ENCODE measurements around the gene NDUFS7. TPM values are rescaled to one million over a fixed set of nuclear protein-coding genes. Genes with fewer than 3 reads are reported as not detected.
"Not testable (repeated sequence)": the region's sequence is repeated elsewhere in the genome, so short reads cannot be mapped to it uniquely, and the experiment has no call there.

The NDUFS7 gene
- total and polyA plus RNA-seq, 4 experiments from 2014 or later, result 68.6 to 193 (median 127) TPM

DNA sequence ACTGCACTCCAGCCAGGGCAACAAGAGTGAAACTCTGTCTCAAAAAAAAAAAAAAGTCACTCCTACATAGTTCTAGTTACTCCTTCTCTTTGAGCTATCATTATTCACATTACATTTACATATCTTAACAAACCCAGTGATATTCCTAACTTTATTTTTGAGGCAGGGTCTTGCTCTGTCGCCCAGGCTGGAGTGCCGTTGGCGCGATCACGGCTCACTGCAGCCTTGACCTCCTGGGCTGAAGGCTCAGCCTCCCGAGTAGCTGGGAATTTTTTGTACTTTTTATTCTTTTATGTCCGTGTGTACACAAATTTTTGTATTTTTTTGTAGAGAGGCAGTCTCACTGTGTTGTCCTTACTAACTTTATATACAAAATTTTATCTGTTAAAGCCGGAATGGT is 53.9 kb downstream of the NDUFS7 start:
- peaks cover 28 to 48% of the 10 kb centered on the region in 2 donors for H3K36me3 Mint-ChIP-seq
- intact Hi-C loops (cut with micrococcal nuclease), result loop anchor here (1.0 kb wide), 3 partner anchors 30 to 162 kb away; partner anchors contain the start of genes DAZAP1, FAM174C and NDUFS7

DNA sequence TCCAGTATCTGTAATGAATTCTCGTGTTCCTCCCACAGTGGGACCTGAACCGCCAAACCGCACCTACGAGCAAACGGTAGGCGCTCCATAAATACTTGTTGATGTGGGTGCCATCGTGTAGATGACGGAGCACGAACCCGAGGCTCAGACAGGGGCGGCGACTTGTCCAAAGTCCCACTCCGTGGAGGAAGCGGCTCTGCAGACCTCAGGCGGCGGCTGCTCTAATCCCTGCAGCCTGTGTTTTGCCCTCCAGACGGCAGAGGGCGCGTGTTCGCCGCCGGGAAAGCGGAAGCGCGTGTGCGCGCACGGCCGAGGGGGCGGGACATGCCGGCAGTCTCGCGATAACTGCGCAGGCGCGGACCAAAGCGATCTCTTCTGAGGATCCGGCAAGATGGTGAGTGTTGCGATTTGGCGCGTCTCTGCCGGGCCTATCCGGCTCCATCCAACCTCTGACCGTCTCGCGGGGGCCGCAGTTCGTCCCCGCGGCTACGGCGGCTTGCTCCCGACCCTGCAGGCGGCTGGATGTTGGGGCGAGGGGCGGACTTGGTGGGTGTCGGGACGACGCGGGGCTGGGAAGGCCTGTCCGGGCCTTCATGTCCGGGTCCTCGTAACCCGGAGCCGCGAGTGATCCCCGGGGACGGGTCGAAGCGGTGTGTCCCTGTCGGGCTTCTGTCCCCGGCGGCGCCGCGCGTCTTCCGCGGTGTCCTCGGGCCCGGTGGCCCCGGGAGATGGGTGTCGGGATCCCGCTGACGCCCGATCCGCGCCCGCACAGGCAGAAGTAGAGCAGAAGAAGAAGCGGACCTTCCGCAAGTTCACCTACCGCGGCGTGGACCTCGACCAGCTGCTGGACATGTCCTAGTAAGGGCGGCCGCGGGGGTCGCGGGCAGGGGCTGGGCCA is 54.6 kb downstream of the NDUFS7 start, which contains the start of gene RPS15:
RPS15 (plus strand) TSS at position 362 of the 898 bp plus-strand sequence; CDS start at position 392, 30 bp downstream.
- Mint-ChIP-seq H3K4me1 (peaks cover 1 to 38% (median 19%) of the 10 kb centered on the region in 4 donors), H3K36me3 (peaks cover 28 to 49% of the 10 kb centered on the region in 2 donors), H3K4me3 (peak within 1 kb of the TSS; percentile 97 to 99 (median 98)), H3K27ac (peak within 1 kb of the TSS; percentile 98 to 99 (median 99)), H3K9me3 (peaks cover 0 to 5% (median 0%) of the 10 kb centered on the region in 8 donors), H3K27me3 (no peaks in the 10 kb centered on the region)
- Histone ChIP-seq H3K27me3 (ENCODE audit: insufficient read depth, low read length) (no peaks in the 10 kb centered on the region), H3K4me1 (ENCODE audit: insufficient read depth, low read length) (peaks cover 29% of the 10 kb centered on the region), H3K27ac (ENCODE audit: low read depth, low read length) (peak within 1 kb of the TSS; percentile 93), H3K4me3 (ENCODE audit: low read length in 2 of 2) (peak within 1 kb of the TSS; percentile 47 to 79), H3K9me3 (ENCODE audit: control insufficient read depth in 1 of 2, low read length in 2 of 2) (no peaks in the 10 kb centered on the region), H3K36me3 (ENCODE audit: insufficient read depth, low read length) (peaks cover 43% of the 10 kb centered on the region)
- peak; percentile 93 to 97 (median 96) for DNase-seq
- ChIA-PET CTCF (ENCODE audit: partially characterized antibody) (interaction anchor here (0.7 to 1.8 kb wide), 4 partner anchors 11 to 71 kb away, joined by 3 to 9 read pairs (median 4); no protein-coding TSS in a partner anchor), POLR2A (ENCODE audit: partially characterized antibody) (interaction anchor here (0.8 to 2.1 kb wide), 7 partner anchors 29 to 169 kb away, joined by 3 to 12 read pairs (median 3); partner anchors contain the start of genes CIRBP and PCSK4)
- intact Hi-C loops (cut with micrococcal nuclease), result loop anchor here (1.0 kb wide), 3 partner anchors 31 to 163 kb away; partner anchors contain the start of genes DAZAP1, FAM174C and NDUFS7

More for the DNA sequence above, 53.9 kb downstream of the NDUFS7 start:
- Histone ChIP-seq H3K27me3 (ENCODE audit: insufficient read depth, low read length) (no peaks in the 10 kb centered on the region), H3K9me3 (ENCODE audit: control insufficient read depth in 1 of 2, low read length in 2 of 2) (no peaks in the 10 kb centered on the region), H3K4me1 (ENCODE audit: insufficient read depth, low read length) (peaks cover 29% of the 10 kb centered on the region), H3K4me3 (ENCODE audit: low read length in 2 of 2) (peak overlapping the region in 1 of 2 donors; percentile 79), H3K36me3 (ENCODE audit: insufficient read depth, low read length) (peaks cover 50% of the 10 kb centered on the region), H3K27ac (ENCODE audit: low read depth, low read length) (no peak overlapping the region)
- no peak for DNase-seq
- Mint-ChIP-seq H3K9me3 (peaks cover 0 to 5% (median 0%) of the 10 kb centered on the region in 8 donors), H3K4me1 (peaks cover 1 to 36% (median 19%) of the 10 kb centered on the region in 4 donors), H3K27me3 (no peaks in the 10 kb centered on the region), H3K27ac (peak overlapping the region in 4 of 7 donors; percentile 67 to 99 (median 98)), H3K4me3 (peak overlapping the region in 4 of 8 donors; percentile 17 to 99 (median 98))
- ChIA-PET CTCF (ENCODE audit: partially characterized antibody) (interaction anchor here (0.7 to 1.8 kb wide), 5 partner anchors 10 to 71 kb away, joined by 3 to 9 read pairs (median 3); no protein-coding TSS in a partner anchor), POLR2A (ENCODE audit: partially characterized antibody) (interaction anchor here (0.8 to 2.1 kb wide), 5 partner anchors 28 to 168 kb away, joined by 3 to 12 read pairs (median 3); partner anchors contain the start of genes CIRBP and PCSK4)

DNA sequence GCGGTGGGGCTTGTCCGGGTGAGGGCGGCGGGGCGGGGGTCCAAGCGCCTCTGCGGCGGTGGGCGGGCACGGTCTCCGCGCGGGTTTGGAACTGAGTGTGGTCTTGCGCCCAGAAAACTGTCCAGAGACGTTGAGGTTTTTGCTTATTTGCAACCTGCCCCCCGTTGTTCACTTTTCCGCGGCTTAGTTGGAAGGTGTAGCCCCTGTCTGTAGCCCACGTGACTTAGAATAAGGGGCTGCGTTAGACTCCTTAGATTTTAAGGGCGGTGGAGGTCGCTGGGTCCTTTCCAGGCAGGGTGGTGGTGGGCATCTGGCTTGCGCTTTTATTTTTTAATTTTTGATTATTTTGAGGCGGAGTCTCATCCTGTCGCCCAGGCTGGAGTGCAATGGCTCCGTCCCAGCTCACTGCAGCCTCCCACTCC is 55.2 kb downstream of the NDUFS7 start:
- CTCF ChIA-PET (ENCODE audit: partially characterized antibody), result no interaction called here
- Mint-ChIP-seq H3K27me3 (no peaks in the 10 kb centered on the region), H3K36me3 (peaks cover 28 to 49% of the 10 kb centered on the region in 2 donors), H3K9me3 (peaks cover 0 to 5% (median 0%) of the 10 kb centered on the region in 8 donors), H3K4me1 (peaks cover 1 to 40% (median 19%) of the 10 kb centered on the region in 4 donors), H3K4me3 (peak overlapping the region; percentile 88 to 99 (median 98)), H3K27ac (peak overlapping the region; percentile 84 to 99 (median 88))
- peaks cover 29% of the 10 kb centered on the region for H3K4me1 ChIP-seq (ENCODE audit: insufficient read depth, low read length)
- no peaks in the 10 kb centered on the region for H3K9me3 ChIP-seq (ENCODE audit: control insufficient read depth in 1 of 2, low read length in 2 of 2)
- peak overlapping the region; percentile 93 for H3K27ac ChIP-seq (ENCODE audit: low read depth, low read length)
- peaks cover 37% of the 10 kb centered on the region for H3K36me3 ChIP-seq (ENCODE audit: insufficient read depth, low read length)
- no peaks in the 10 kb centered on the region for H3K27me3 ChIP-seq (ENCODE audit: insufficient read depth, low read length)
- intact Hi-C loops (cut with micrococcal nuclease), result loop anchor here (1.0 kb wide), 3 partner anchors 32 to 164 kb away; partner anchors contain the start of genes DAZAP1, FAM174C and NDUFS7
- no peak for DNase-seq
- peak overlapping the region; percentile 36 to 79 for H3K4me3 ChIP-seq (ENCODE audit: low read length in 2 of 2)
- POLR2A ChIA-PET (ENCODE audit: partially characterized antibody), result interaction anchor here (1.2 kb wide), 2 partner anchors 30 to 160 kb away, joined by 3 read pairs; no protein-coding TSS in a partner anchor

DNA sequence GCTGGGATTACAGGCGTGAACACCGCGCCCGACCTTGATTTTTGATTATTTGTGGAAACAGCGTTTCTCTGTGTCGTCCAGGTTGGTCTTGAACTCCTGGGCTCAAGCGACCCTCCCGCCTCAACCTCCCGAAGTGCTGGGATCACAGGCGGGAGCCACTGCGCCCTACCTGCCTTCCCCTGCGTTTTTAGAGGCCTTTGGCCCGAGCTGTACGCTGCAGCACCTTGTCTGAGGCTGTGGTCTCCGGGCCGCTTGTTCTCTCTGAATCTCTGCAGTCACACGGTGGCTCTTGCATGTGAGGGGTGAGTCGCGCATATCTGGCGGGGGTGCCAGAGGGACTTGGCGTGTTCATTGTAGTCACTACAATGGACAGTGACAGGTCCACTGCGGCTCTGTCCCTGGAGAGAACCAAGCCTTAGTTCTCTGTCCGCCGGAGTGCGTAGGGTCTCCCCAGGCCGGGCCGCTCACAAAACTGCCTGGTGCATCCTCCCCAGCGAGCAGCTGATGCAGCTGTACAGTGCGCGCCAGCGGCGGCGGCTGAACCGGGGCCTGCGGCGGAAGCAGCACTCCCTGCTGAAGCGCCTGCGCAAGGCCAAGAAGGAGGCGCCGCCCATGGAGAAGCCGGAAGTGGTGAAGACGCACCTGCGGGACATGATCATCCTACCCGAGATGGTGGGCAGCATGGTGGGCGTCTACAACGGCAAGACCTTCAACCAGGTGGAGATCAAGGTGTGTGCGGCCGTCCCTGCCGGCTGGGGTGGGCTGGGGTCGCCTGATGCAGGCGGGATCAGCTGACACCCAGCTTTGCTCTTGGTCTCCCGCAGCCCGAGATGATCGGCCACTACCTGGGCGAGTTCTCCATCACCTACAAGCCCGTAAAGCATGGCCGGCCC is 56.1 kb downstream of the NDUFS7 start:
- H3K27me3 ChIP-seq (ENCODE audit: insufficient read depth, low read length); H3K9me3 Mint-ChIP-seq; H3K27me3 Mint-ChIP-seq; H3K9me3 ChIP-seq (ENCODE audit: control insufficient read depth in 1 of 2, low read length in 2 of 2); intact Hi-C loops (cut with micrococcal nuclease): not testable (repeated sequence)
- H3K36me3 ChIP-seq (ENCODE audit: insufficient read depth, low read length), result peaks cover 31% of the 10 kb centered on the region
- peak overlapping the region; percentile 93 for H3K27ac ChIP-seq (ENCODE audit: low read depth, low read length)
- H3K4me3 Mint-ChIP-seq, result peak overlapping the region; percentile 88 to 99 (median 98)
- H3K4me1 Mint-ChIP-seq, result peaks cover 1 to 45% (median 21%) of the 10 kb centered on the region in 4 donors
- POLR2A ChIA-PET (ENCODE audit: partially characterized antibody), result interaction anchor here (1.2 kb wide), 3 partner anchors 31 to 161 kb away, joined by 3 to 4 read pairs (median 3); no protein-coding TSS in a partner anchor
- CTCF ChIA-PET (ENCODE audit: partially characterized antibody), result interaction anchor here (0.8 kb wide), 1 partner anchor 32 kb away, joined by 3 read pairs; no protein-coding TSS in a partner anchor
- H3K4me3 ChIP-seq (ENCODE audit: low read length in 2 of 2), result peak overlapping the region; percentile 36 to 79
- H3K36me3 Mint-ChIP-seq, result peaks cover 28 to 49% of the 10 kb centered on the region in 2 donors
- H3K27ac Mint-ChIP-seq, result peak overlapping the region; percentile 73 to 99 (median 88)
- DNase-seq, result peak in 3 of 5 donors; percentile 32 to 38 (median 33)
- peaks cover 36% of the 10 kb centered on the region for H3K4me1 ChIP-seq (ENCODE audit: insufficient read depth, low read length)

DNA sequence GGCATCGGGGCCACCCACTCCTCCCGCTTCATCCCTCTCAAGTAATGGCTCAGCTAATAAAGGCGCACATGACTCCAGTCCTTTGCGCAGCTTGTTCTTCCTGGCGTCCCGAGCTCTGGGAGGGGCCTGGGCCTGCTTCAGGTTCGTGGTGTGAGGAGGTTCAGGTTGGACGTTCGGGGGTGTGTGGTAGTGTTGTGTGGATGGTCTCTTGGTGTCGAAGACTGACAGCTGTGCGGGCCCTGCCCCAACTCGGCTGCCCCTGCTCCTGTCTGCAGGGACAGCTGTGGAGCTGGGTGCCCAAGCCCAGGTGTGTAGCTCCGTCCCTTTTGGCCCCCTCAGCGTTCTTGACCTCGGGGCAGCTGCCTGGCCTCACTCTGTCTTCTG is 56.7 kb downstream of the NDUFS7 start:
- Histone ChIP-seq H3K4me1 (ENCODE audit: insufficient read depth, low read length) (peaks cover 41% of the 10 kb centered on the region), H3K27me3 (ENCODE audit: insufficient read depth, low read length) (no peaks in the 10 kb centered on the region), H3K9me3 (ENCODE audit: control insufficient read depth in 1 of 2, low read length in 2 of 2) (no peaks in the 10 kb centered on the region), H3K36me3 (ENCODE audit: insufficient read depth, low read length) (peaks cover 31% of the 10 kb centered on the region), H3K27ac (ENCODE audit: low read depth, low read length) (peak overlapping the region; percentile 2), H3K4me3 (ENCODE audit: low read length in 2 of 2) (no peak overlapping the region)
- DNase-seq, result no peak
- ChIA-PET POLR2A (ENCODE audit: partially characterized antibody) (interaction anchor here (1.2 kb wide), 1 partner anchor 31 kb away, joined by 4 read pairs; no protein-coding TSS in a partner anchor), CTCF (ENCODE audit: partially characterized antibody) (interaction anchor here (0.8 kb wide), 1 partner anchor 31 kb away, joined by 3 read pairs; no protein-coding TSS in a partner anchor)
- peaks cover 1 to 51% (median 22%) of the 10 kb centered on the region in 4 donors for H3K4me1 Mint-ChIP-seq
- peak overlapping the region in 4 of 7 donors; percentile 70 to 99 (median 76) for H3K27ac Mint-ChIP-seq
- peaks cover 0 to 5% (median 0%) of the 10 kb centered on the region in 8 donors for H3K9me3 Mint-ChIP-seq
- H3K27me3 Mint-ChIP-seq, result no peaks in the 10 kb centered on the region
- H3K36me3 Mint-ChIP-seq, result peaks cover 28 to 47% of the 10 kb centered on the region in 2 donors
- intact Hi-C loops (cut with micrococcal nuclease), result no loop called here
- peak overlapping the region; percentile 52 to 99 (median 92) for H3K4me3 Mint-ChIP-seq

DNA sequence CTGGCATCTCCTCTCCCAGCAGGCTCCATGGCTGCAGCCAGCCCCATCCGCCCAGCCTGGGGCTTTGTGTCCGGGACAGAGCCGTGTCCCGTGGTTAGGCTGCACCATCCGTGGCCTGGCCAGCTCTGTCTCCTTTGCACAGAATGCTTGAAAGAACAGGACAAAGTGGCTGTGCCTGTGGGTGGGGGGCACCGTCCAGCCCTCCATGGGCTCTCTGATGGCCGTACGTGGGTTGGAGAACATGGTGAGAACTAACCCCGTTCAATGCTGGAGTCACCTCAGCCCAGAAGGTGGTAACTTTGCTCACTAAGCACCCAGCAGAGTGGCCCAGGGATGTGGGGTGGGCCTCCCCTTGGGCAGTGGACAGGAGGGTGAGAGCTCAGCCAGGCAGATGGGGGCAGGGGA is 57.3 kb downstream of the NDUFS7 start:
- H3K27ac Mint-ChIP-seq, result peak overlapping the region in 2 of 7 donors; percentile 68 to 99
- DNase-seq, result no peak
- peaks cover 44% of the 10 kb centered on the region for H3K4me1 ChIP-seq (ENCODE audit: insufficient read depth, low read length)
- no peaks in the 10 kb centered on the region for H3K27me3 ChIP-seq (ENCODE audit: insufficient read depth, low read length)
- intact Hi-C loops (cut with micrococcal nuclease), result no loop called here
- H3K36me3 ChIP-seq (ENCODE audit: insufficient read depth, low read length), result peaks cover 31% of the 10 kb centered on the region
- H3K9me3 ChIP-seq (ENCODE audit: control insufficient read depth in 1 of 2, low read length in 2 of 2), result no peaks in the 10 kb centered on the region
- H3K36me3 Mint-ChIP-seq, result peaks cover 28 to 45% of the 10 kb centered on the region in 2 donors
- ChIA-PET CTCF (ENCODE audit: partially characterized antibody) (interaction anchor here (0.7 kb wide), 1 partner anchor 47 kb away, joined by 3 read pairs; no protein-coding TSS in a partner anchor), POLR2A (ENCODE audit: partially characterized antibody) (interaction anchor here (1.2 kb wide), 1 partner anchor 32 kb away, joined by 4 read pairs; no protein-coding TSS in a partner anchor)
- H3K4me3 ChIP-seq (ENCODE audit: low read length in 2 of 2), result no peak overlapping the region
- H3K9me3 Mint-ChIP-seq, result peaks cover 0 to 5% (median 0%) of the 10 kb centered on the region in 8 donors
- H3K27me3 Mint-ChIP-seq, result no peaks in the 10 kb centered on the region
- H3K4me3 Mint-ChIP-seq, result peak overlapping the region in 4 of 8 donors; percentile 70 to 99 (median 80)
- peaks cover 1 to 53% (median 23%) of the 10 kb centered on the region in 4 donors for H3K4me1 Mint-ChIP-seq
- peak overlapping the region; percentile 2 for H3K27ac ChIP-seq (ENCODE audit: low read depth, low read length)

Data from CD4-positive, alpha-beta memory T cell (primary cell).